ENCODE measurements around the gene UBA5. TPM values are rescaled to one million over a fixed set of nuclear protein-coding genes. Genes with fewer than 3 reads are reported as not detected.

Gene UBA5
- total RNA-seq, 1 donor from 2014 or later: 43.0 TPM

- peaks cover 7% of the 10 kb centered on the region for H3K9me3 Mint-ChIP-seq (ENCODE audit: unreplicated experiment)
- no peaks in the 10 kb centered on the region for H3K4me1 Mint-ChIP-seq (ENCODE audit: low read depth, unreplicated experiment)
- H3K27ac Mint-ChIP-seq (ENCODE audit: unreplicated experiment): no peak overlapping the region
- no peaks in the 10 kb centered on the region for H3K36me3 Mint-ChIP-seq (ENCODE audit: unreplicated experiment)
- TF ChIP-seq, protein P1, sequence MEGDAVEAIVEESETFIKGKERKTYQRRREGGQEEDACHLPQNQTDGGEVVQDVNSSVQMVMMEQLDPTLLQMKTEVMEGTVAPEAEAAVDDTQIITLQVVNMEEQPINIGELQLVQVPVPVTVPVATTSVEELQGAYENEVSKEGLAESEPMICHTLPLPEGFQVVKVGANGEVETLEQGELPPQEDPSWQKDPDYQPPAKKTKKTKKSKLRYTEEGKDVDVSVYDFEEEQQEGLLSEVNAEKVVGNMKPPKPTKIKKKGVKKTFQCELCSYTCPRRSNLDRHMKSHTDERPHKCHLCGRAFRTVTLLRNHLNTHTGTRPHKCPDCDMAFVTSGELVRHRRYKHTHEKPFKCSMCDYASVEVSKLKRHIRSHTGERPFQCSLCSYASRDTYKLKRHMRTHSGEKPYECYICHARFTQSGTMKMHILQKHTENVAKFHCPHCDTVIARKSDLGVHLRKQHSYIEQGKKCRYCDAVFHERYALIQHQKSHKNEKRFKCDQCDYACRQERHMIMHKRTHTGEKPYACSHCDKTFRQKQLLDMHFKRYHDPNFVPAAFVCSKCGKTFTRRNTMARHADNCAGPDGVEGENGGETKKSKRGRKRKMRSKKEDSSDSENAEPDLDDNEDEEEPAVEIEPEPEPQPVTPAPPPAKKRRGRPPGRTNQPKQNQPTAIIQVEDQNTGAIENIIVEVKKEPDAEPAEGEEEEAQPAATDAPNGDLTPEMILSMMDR (IDR thresholded peaks at IDR 0.05; ENCODE audit: partially characterized antibody, unreplicated experiment): no peak
- no peaks in the 10 kb centered on the region for H3K27me3 Mint-ChIP-seq (ENCODE audit: unreplicated experiment)
- DNase-seq: no peak
- H3K4me3 Mint-ChIP-seq (ENCODE audit: unreplicated experiment): no peak overlapping the region
Measured at GRCh38 chr3:132655471-132655870, 4.7 kb upstream of the UBA5 start.

DNA sequence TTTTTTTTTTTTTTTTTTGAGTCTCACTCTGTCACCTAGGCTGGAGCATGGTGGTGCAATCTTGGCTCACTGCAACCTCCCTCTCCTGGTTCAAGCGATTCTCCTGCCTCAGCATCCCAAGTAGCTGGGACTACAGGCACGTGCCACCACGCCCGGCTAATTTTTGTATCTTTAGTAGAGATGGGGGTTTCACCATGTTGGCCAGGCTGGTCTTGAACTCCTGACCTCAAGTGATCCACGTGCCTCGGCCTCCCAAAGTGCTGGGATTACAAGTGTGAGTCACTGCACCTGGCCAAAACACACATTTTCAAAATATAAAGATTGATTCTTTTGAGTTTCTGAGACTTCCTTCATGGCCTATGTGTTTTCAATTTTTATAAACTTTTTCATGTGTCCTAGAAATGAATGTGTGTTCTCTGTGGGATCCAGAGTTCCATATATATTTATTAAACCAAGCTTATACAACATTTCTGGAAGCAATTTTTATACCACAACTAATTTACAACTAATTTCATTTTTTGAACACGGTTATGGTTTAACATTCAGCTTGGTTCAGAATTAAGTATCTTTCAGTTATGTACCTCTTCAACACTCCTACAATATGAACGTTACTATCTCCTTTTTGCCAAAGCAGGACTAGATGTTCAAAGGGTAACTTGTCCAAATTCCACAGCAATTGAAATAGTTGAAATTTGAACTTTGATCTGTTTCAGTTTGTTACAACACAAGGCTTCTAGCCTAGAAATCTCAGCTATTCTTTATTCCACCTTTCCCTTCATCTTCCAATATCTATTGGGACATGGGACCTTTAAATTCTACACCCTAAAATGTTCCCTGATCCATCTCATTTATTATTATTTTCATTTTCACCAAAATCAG lies 2.0 kb upstream of the UBA5 start:
- Mint-ChIP-seq H3K4me3 (ENCODE audit: unreplicated experiment) (peak overlapping the region; percentile 96), H3K27me3 (ENCODE audit: unreplicated experiment) (no peaks in the 10 kb centered on the region), H3K9me3 (ENCODE audit: unreplicated experiment) (peaks cover 7% of the 10 kb centered on the region), H3K4me1 (ENCODE audit: low read depth, unreplicated experiment) (peaks cover 6% of the 10 kb centered on the region), H3K36me3 (ENCODE audit: unreplicated experiment) (no peaks in the 10 kb centered on the region), H3K27ac (ENCODE audit: unreplicated experiment) (no peak overlapping the region)
- DNase-seq: no peak
- TF ChIP-seq, protein P1 (IDR thresholded peaks at IDR 0.05; ENCODE audit: partially characterized antibody, unreplicated experiment): no peak

- no peak overlapping the region for H3K27ac Mint-ChIP-seq (ENCODE audit: unreplicated experiment)
Measured at GRCh38 chr3:132659000-132659364, 1.1 kb upstream of the UBA5 start.

DNA sequence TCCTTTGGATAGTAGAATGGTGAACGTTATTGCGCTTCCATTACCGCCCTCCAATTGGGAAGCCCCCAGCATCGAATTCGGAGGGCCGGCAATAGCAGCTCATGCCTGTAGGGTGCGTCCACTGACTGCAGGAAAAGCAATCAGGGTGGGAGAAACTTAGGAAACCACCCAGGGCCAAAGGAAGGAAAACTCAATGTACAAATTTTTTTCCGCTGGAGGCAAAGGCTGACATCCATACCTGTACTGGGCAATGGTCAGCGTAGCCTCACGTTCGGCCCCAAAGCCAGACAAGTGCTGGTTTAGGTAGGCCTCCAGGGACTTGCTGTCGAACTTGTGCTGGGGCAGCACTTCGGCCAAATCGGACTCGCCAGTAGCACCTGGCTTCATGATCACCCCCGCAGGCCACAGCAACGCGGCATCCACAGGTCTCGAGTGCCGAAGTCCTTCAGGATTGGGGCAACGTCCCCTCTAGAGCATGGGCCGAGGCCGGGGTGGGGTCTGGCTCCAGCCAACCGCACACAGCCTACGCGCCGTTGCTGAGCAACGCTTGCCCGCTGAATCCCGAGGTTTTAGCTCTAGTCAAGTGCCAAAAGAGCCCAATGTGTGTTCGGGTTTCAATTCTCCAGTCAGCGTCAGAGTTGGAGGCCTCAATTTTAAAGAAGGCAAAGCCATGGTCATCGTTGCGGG lies 621 bp upstream of the UBA5 start, which contains the start of gene ACAD11:
TSS of gene ACAD11 (minus strand) at position 445 of the 687 bp plus-strand sequence. CDS start at position 387, 58 bp downstream.
- Mint-ChIP-seq H3K27ac (ENCODE audit: unreplicated experiment) (peak within 1 kb of the TSS; percentile 88), H3K27me3 (ENCODE audit: unreplicated experiment) (no peaks in the 10 kb centered on the region), H3K4me3 (ENCODE audit: unreplicated experiment) (peak within 1 kb of the TSS; percentile 96)

More at GRCh38 chr3:132659000-132659364, 1.1 kb upstream of the UBA5 start:
- Mint-ChIP-seq H3K4me3 (ENCODE audit: unreplicated experiment) (peak overlapping the region; percentile 96), H3K9me3 (ENCODE audit: unreplicated experiment) (peaks cover 7% of the 10 kb centered on the region), H3K4me1 (ENCODE audit: low read depth, unreplicated experiment) (peaks cover 6% of the 10 kb centered on the region), H3K27me3 (ENCODE audit: unreplicated experiment) (no peaks in the 10 kb centered on the region), H3K36me3 (ENCODE audit: unreplicated experiment) (no peaks in the 10 kb centered on the region)
- TF ChIP-seq, protein P1 (IDR thresholded peaks at IDR 0.05; ENCODE audit: partially characterized antibody, unreplicated experiment): no peak
- DNase-seq: no peak

More for the DNA sequence above, 621 bp upstream of the UBA5 start, which contains the start of gene ACAD11:
- peaks cover 7% of the 10 kb centered on the region for H3K9me3 Mint-ChIP-seq (ENCODE audit: unreplicated experiment)
- TF ChIP-seq, protein P1 (IDR thresholded peaks at IDR 0.05; ENCODE audit: partially characterized antibody, unreplicated experiment): peak; percentile 52
- H3K4me1 Mint-ChIP-seq (ENCODE audit: low read depth, unreplicated experiment): peaks cover 6% of the 10 kb centered on the region
- peak; percentile 75 for DNase-seq
- no peaks in the 10 kb centered on the region for H3K36me3 Mint-ChIP-seq (ENCODE audit: unreplicated experiment)
